Pulmonary artery endothelial cell (primary cell): ENCODE measurements around the gene PRPF31. TPM values are rescaled to one million over a fixed set of nuclear protein-coding genes. Genes with fewer than 3 reads are reported as not detected.

Experiments used
- total RNA-seq: library from RNA; depleted of rRNA; stranded (reverse); fragments of >200 nt; gene quantifications from 2 replicates; pipeline ENCODE4 v1.2.3, GENCODE V29; 2014

The PRPF31 gene
- total RNA-seq, 1 donor from 2014 or later = 81.6 TPM

Other genes with a start within 250 kb of the PRPF31 start
- 9.8 and 11.0 TPM in 2 replicates for gene MYADM, start 247.9 kb upstream of the PRPF31 start, total RNA-seq
- gene PRKCG, start 233.6 kb upstream of the PRPF31 start, total RNA-seq = 0.14 TPM in 1 of 2 replicates, not detected in the other
- gene CACNG7, start 206.5 kb upstream of the PRPF31 start, total RNA-seq = 0.04 and 0.13 TPM in 2 replicates
- 0.42 and 1.4 TPM in 2 replicates for gene CACNG8, start 152.8 kb upstream of the PRPF31 start, total RNA-seq
- gene CACNG6, start 124.1 kb upstream of the PRPF31 start, total RNA-seq = 1.8 and 3.1 TPM in 2 replicates
- gene VSTM1, start 51.9 kb upstream of the PRPF31 start, total RNA-seq = not detected in 2 replicates
- gene TARM1, start 34.4 kb upstream of the PRPF31 start, total RNA-seq = not detected in 2 replicates
- 0.07 TPM in 1 of 2 replicates, not detected in the other for gene OSCAR, start 15.0 kb upstream of the PRPF31 start, total RNA-seq
- 20.7 and 22.5 TPM in 2 replicates for gene NDUFA3, start 12.9 kb upstream of the PRPF31 start, total RNA-seq
- 15.0 and 22.8 TPM in 2 replicates for gene TFPT, start 97 bp upstream of the PRPF31 start, total RNA-seq
- gene CNOT3, start 22.0 kb downstream of the PRPF31 start, total RNA-seq = 8.8 and 14.5 TPM in 2 replicates
- gene LENG1, start 44.0 kb downstream of the PRPF31 start, total RNA-seq = 5.3 and 7.6 TPM in 2 replicates
- 0.11 and 0.86 TPM in 2 replicates for gene TMC4, start 57.4 kb downstream of the PRPF31 start, total RNA-seq
- gene MBOAT7, start 73.8 kb downstream of the PRPF31 start, total RNA-seq = 35.5 and 63.1 TPM in 2 replicates
- gene TSEN34, start 75.6 kb downstream of the PRPF31 start, total RNA-seq = 58.7 and 65.7 TPM in 2 replicates
- gene RPS9, start 85.1 kb downstream of the PRPF31 start, total RNA-seq = 1,456 and 2,816 TPM in 2 replicates
- gene LILRB3, start 107.3 kb downstream of the PRPF31 start, total RNA-seq = not detected in 2 replicates
- not detected in 2 replicates for gene LILRA6, start 127.0 kb downstream of the PRPF31 start, total RNA-seq
- not detected in 2 replicates for gene LILRB5, start 141.5 kb downstream of the PRPF31 start, total RNA-seq
- gene LILRB2, start 165.4 kb downstream of the PRPF31 start, total RNA-seq = not detected in 2 replicates
- gene LILRA5, start 197.4 kb downstream of the PRPF31 start, total RNA-seq = not detected in 2 replicates
- gene LILRA4, start 223.4 kb downstream of the PRPF31 start, total RNA-seq = not detected in 2 replicates
- gene LAIR1, start 249.2 kb downstream of the PRPF31 start, total RNA-seq = not detected in 2 replicates